ENCODE measurements around the gene TAF11L3.
"Not testable (repeated sequence)": the region's sequence is repeated elsewhere in the genome, so short reads cannot be mapped to it uniquely, and the experiment has no call there.

GRCh38 chr5:17524935-17525334 is 6.8 kb downstream of the TAF11L3 start, which contains the start of gene TAF11L5:
- TF ChIP-seq CTCF, POLR2A (IDR thresholded peaks at IDR 0.05): not testable (repeated sequence)

All from thyroid gland (tissue), 4 donors.